Stomach (tissue), 9 donors: ENCODE data around the gene MEGF6. TPM values are rescaled to one million over a fixed set of nuclear protein-coding genes. Genes with fewer than 3 reads are reported as not detected.

Experiments used
- DNase-seq, 2 donors: peaks; one replicate each; pipeline versions ENCODE4 v3.0.0 to v3.0.0-alpha.2; 2013 to 2019
- H3K27ac ChIP-seq, 5 donors: fragments of 200-600 bp in 4 of 5; sonication (generic) in 4 of 5; one replicate each; pipeline ENCODE4 v1.5.1; 2013 to 2019; ENCODE audit warnings: mild to moderate bottlenecking in 1 of 5, moderate library complexity in 1 of 5
- H3K27me3 ChIP-seq, 3 donors: fragments of 200-600 bp; sonication (generic); one replicate each; pipeline ENCODE4 v1.5.1; 2017 to 2019; ENCODE audit warnings: mixed run types in 1 of 3
- H3K36me3 ChIP-seq, 4 donors: fragments of 200-600 bp; sonication (generic); 1 replicate in 3 of 4; 2 replicates in 1 of 4; pipeline ENCODE4 v1.5.1; 2016 to 2019
- H3K4me1 ChIP-seq, 4 donors: fragments of 200-600 bp; sonication (generic); one replicate each; pipeline ENCODE4 v1.5.1; 2016 to 2019
- H3K4me3 ChIP-seq, 4 donors: fragments of 200-600 bp; sonication (generic) in 3 of 4; one replicate each; pipeline ENCODE4 v1.5.1; 2016 to 2019; ENCODE audit warnings: mild to moderate bottlenecking in 1 of 4
- H3K9me3 ChIP-seq, 4 donors: fragments of 200-600 bp; sonication (generic); one replicate each; pipeline ENCODE4 v1.5.1; 2016 to 2019
- EP300 ChIP-seq: sonication (generic); formaldehyde crosslinking; IDR thresholded peaks from one replicate; pipeline ENCODE4 v1.6.1; 2017; ENCODE audit warnings: antibody characterized with exemption
- POLR2A ChIP-seq, 4 donors: fragments of 450-650 bp; IDR thresholded peaks; one replicate each; pipeline ENCODE4 v1.6.1; 2016; ENCODE audit warnings: antibody characterized with exemption in 4 of 4, control low read depth in 2 of 4, mild to moderate bottlenecking in 1 of 4, moderate library complexity in 1 of 4
- POLR2AphosphoS5 ChIP-seq, 3 donors: sonication (generic); formaldehyde crosslinking; IDR thresholded peaks; one replicate each; pipeline ENCODE4 v1.6.1; 2016; ENCODE audit warnings: antibody characterized with exemption in 3 of 3
- WGBS, 5 donors: extraction: QIAGEN DNeasy Blood & Tissue Kit in 3 of 5; methylation state at CpG; one replicate each; pipeline versions ENCODE4 v1.1.5 to v1.1.7; 2013 to 2018; 5-methylcytosine and 5-hydroxymethylcytosine counted together
- intact Hi-C: fragments of 100-400 bp; cut with DNase I; formaldehyde crosslinking; loops from one replicate; pipeline ENCODE4 v1.15.1; 2023; ENCODE audit warnings: low total_unique reads
- polyA plus RNA-seq, 3 donors: library from polyadenylated mRNA; stranded (reverse); fragments of 200-250 nt; gene quantifications; one replicate each; pipeline ENCODE4 v1.2.3, GENCODE V29; 2013
- total RNA-seq, 5 donors: library from RNA; depleted of rRNA; stranded (reverse); fragments of >200 nt; gene quantifications; one replicate each; pipeline versions ENCODE4 v1.1.0 to v1.2.3, GENCODE V29; 2014 to 2016
- TF ChIP-seq, protein P1 (sequence below), 7 experiments: fragments of 450-650 bp in 4 of 7; fragments of 200-600 bp in 3 of 7; sonication (generic) in 3 of 7; IDR thresholded peaks; one replicate each; pipeline ENCODE4 v1.5.1; 2016 to 2019; ENCODE audit warnings: antibody characterized with exemption in 7 of 7, control low read depth in 2 of 7, mild to moderate bottlenecking in 1 of 7
- donor health status: healthy with polysubstance abuse.
- donor health status: Bipolar disorder and iron deficiency.
- donor health status: healthy.

Gene MEGF6
- total and polyA plus RNA-seq, 8 donors = 2.6 to 57.2 (median 26.7) TPM

DNA sequence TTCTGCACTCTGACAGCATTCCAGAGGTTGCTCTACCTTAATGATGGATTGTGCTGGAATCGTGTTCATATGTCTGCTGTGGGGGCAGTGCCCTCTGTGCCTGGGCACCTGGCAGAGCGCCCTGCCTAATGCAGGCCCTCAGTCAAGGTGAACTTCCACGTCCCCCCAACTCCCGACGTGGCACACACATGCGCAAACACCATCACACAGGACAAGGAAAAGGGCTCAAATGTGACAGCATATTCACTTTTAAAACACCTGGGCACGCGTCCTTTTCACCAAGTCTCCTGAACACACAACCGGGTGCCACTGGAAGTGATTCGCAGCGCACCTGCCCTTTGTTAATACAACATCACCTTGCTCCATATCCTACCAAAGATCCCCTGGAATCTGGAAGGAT lies 25.2 kb upstream of the MEGF6 start:
- Histone ChIP-seq H3K27me3 (no peaks in the 10 kb centered on the region), H3K27ac (no peak overlapping the region), H3K4me1 (no peaks in the 10 kb centered on the region), H3K9me3 (no peaks in the 10 kb centered on the region), H3K4me3 (no peak overlapping the region), H3K36me3 (peaks cover 41 to 100% (median 100%) of the 10 kb centered on the region in 4 donors)
- no peak for DNase-seq
- TF ChIP-seq POLR2A (IDR thresholded peaks at IDR 0.05) = no peak
- TF ChIP-seq POLR2AphosphoS5 (IDR thresholded peaks at IDR 0.05) = no peak
- TF ChIP-seq, protein P1, sequence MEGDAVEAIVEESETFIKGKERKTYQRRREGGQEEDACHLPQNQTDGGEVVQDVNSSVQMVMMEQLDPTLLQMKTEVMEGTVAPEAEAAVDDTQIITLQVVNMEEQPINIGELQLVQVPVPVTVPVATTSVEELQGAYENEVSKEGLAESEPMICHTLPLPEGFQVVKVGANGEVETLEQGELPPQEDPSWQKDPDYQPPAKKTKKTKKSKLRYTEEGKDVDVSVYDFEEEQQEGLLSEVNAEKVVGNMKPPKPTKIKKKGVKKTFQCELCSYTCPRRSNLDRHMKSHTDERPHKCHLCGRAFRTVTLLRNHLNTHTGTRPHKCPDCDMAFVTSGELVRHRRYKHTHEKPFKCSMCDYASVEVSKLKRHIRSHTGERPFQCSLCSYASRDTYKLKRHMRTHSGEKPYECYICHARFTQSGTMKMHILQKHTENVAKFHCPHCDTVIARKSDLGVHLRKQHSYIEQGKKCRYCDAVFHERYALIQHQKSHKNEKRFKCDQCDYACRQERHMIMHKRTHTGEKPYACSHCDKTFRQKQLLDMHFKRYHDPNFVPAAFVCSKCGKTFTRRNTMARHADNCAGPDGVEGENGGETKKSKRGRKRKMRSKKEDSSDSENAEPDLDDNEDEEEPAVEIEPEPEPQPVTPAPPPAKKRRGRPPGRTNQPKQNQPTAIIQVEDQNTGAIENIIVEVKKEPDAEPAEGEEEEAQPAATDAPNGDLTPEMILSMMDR (IDR thresholded peaks at IDR 0.05) = no peak
- no peak for TF ChIP-seq EP300
- intact Hi-C loops = no loop called here
- 92 to 96% (median 94%) methylated on average over 9 to 11 of the region's 11 CpGs for WGBS, 5 donors

DNA sequence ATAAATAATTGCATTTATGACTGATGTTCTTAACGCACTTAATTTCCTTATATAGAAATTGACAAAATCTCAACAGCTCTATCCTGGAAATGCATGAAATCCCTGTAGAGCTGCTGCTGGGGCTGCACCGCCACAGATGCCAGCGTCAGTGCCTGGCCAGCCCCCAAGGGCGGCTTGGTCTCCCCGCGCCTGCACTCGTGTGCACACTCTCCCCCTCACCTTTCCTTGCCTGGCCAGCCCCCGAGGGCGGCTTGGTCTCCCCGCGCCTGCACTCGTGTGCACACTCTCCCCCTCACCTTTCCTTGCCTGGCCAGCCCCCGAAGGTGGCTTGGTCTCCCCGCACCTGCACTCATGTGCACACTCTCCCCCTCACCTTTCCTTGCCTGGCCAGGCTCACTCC lies 24.8 kb upstream of the MEGF6 start:
- Histone ChIP-seq H3K36me3 (peaks cover 45 to 100% (median 100%) of the 10 kb centered on the region in 4 donors), H3K4me1 (no peaks in the 10 kb centered on the region), H3K4me3 (no peak overlapping the region), H3K9me3 (no peaks in the 10 kb centered on the region), H3K27me3 (no peaks in the 10 kb centered on the region), H3K27ac (no peak overlapping the region)
- TF ChIP-seq, protein P1 (IDR thresholded peaks at IDR 0.05) = no peak
- TF ChIP-seq EP300 (no peak), POLR2A (IDR thresholded peaks at IDR 0.05) (no peak), POLR2AphosphoS5 (IDR thresholded peaks at IDR 0.05) (no peak)
- intact Hi-C loops = no loop called here
- DNase-seq = no peak
- WGBS, 5 donors = 81 to 98% (median 96%) methylated on average over 10 to 14 of the region's 14 CpGs

DNA sequence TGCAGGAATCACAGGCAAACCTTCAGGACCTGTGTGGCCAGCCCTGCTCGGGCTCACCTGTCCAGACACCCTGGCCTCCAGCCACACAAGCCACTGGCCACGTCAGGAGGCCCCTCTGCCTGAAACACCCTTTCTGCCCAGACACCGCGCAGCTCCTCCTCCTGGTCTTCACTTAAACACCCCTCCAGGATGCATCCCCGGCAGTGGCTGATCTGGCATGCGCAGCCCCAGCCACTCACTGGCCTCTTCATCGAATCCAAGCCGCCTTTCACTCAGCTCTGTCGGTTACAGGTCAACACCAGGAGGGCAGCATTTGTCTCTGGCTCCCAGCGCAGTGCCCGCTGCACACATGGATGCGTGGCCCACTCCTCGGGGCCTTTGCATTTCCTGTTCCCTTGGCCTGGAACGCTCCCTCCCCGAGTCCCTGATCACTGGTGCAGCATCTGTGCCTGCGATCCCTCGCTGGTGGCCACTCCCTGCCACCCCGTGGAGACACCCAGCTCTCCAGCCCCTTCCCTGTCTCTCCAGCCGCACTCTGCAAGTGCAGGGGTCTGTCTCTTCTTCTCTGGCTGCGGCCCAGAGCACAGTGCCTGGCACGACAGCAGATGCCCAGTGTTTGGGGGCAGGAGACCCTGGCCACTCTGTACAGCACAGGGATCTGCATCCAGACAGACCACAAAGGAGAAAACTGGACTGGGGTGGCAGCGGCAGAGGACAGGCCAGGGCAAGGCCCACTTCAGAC lies 22.9 kb upstream of the MEGF6 start:
- Histone ChIP-seq H3K9me3 (no peaks in the 10 kb centered on the region), H3K27ac (no peak overlapping the region), H3K4me1 (no peaks in the 10 kb centered on the region), H3K4me3 (no peak overlapping the region), H3K36me3 (peaks cover 56 to 100% (median 100%) of the 10 kb centered on the region in 4 donors), H3K27me3 (no peaks in the 10 kb centered on the region)
- 94 to 97% (median 94%) methylated on average over 21 to 22 of the region's 22 CpGs for WGBS, 5 donors
- intact Hi-C loops = no loop called here
- no peak for DNase-seq
- TF ChIP-seq, protein P1 (IDR thresholded peaks at IDR 0.05) = no peak
- TF ChIP-seq POLR2AphosphoS5 (IDR thresholded peaks at IDR 0.05) (no peak), EP300 (no peak), POLR2A (IDR thresholded peaks at IDR 0.05) (no peak)

DNA sequence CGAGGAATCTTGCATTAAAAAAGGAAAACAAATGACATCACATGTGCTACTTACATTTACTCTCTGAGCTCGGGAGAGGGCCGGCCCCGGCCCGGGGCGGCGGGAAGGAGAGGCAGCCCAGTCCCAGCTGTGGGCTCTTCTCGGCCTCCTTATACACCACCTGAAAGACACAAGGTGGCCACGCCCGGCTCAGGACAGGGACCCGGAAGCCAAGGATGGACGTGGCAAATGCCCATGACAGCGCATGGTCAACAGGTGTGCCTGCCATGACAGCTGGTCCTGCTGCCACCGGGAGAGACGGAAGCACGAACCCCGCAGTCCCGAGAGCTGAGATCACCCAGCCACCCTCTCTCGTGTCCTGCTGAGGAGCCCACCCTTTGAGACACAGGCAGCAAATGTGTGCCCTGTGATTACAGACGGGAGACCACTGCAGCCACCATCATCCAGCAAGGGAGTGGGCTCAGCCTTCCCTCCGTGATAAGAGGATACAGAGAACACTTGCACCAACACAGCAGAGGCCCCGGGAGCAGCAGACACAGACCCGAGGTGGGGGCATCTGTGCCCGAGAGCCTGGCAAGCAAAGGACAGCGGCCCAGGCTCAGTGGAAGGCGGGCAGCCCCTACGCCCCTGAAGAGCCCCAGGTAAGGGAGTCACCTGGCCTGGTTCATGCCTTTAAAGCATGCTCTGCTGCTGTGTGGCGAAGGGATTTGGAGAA lies 22.2 kb upstream of the MEGF6 start:
- Histone ChIP-seq H3K36me3 (peaks cover 60 to 100% (median 100%) of the 10 kb centered on the region in 4 donors), H3K9me3 (no peaks in the 10 kb centered on the region), H3K4me1 (no peaks in the 10 kb centered on the region), H3K27ac (no peak overlapping the region), H3K4me3 (no peak overlapping the region), H3K27me3 (no peaks in the 10 kb centered on the region)
- 91 to 96% (median 93%) methylated on average over 21 to 28 of the region's 28 CpGs for WGBS, 5 donors
- no peak for DNase-seq
- TF ChIP-seq POLR2AphosphoS5 (IDR thresholded peaks at IDR 0.05) (no peak), POLR2A (IDR thresholded peaks at IDR 0.05) (no peak), EP300 (no peak)
- TF ChIP-seq, protein P1 (IDR thresholded peaks at IDR 0.05) = no peak
- intact Hi-C loops = no loop called here
